Measurements from ENCODE around the gene APLP2. TPM values are rescaled to one million over a fixed set of nuclear protein-coding genes. Genes with fewer than 3 reads are reported as not detected.

The APLP2 gene
- total and polyA plus RNA-seq, 9 of the 15 experiments (the other 6 are each of a cell fraction or from before 2014, with no cell fraction given) = 17.4 to 164 (median 118) TPM

DNA sequence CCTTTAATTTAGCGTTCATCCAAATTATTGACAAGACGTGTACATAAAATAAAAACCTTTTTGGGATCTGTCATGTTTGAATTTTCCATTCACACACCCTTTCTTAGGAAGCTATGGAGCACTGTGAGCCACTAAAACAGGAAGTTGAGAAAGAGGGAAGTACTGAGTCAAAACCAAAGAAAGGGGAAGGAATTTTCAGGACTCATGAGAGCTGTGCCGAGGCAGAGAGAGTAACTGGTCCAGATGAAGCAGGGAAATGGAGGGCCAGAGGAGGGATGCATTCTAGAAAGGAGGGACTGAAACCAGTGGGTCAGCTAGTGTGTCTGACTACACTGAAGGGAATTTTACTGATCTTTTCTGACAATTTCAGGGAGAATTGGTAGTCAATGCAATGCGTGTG is 24.9 kb downstream of the APLP2 start:
- peaks cover 9 to 33% of the 10 kb centered on the region in 2 experiments; a peak in 4 of 5 replicates for H3K4me1 ChIP-seq (replicated peaks in 1 of 2; ENCODE audit: control insufficient read depth in 2 of 2, insufficient read depth in 2 of 2, low read length in 2 of 2)
- H4K20me1 ChIP-seq (replicated peaks; ENCODE audit: control insufficient read depth, insufficient read depth, low read length) = peaks cover 11% of the 10 kb centered on the region
- no TSS peak for BruUV-seq (replicated peaks)
- FAIRE-seq = no peak
- H3K27me3 ChIP-seq (ENCODE audit: control insufficient read depth in 2 of 2, insufficient read depth in 2 of 2, low read length in 2 of 2) = no peaks in the 10 kb centered on the region
- intact Hi-C loops (cut with micrococcal nuclease) = loop anchor here (2.0 kb wide), 1 partner anchor 18 kb away; no protein-coding TSS in a partner anchor
- H2AFZ ChIP-seq (ENCODE audit: low read depth, low read length) = no peak overlapping the region
- H3K4me2 ChIP-seq (ENCODE audit: insufficient read depth, low read length) = peak overlapping the region; percentile 22; the same call in 1 of the 2 replicates
- no peak overlapping the region; a peak in 1 of 4 replicates for H3K9ac ChIP-seq (ENCODE audit: insufficient read depth in 1 of 2, low read depth in 2 of 2, low read length in 2 of 2)
- ChIA-PET CTCF (ENCODE audit: low intra/inter-chr PET ratio) (no interaction called here), POLR2A (interaction anchor here (0.7 to 2.2 kb wide), 3 partner anchors 9 to 27 kb away, joined by 3 to 12 read pairs (median 3); no protein-coding TSS in a partner anchor)
- H3K4me3 ChIP-seq = no peak overlapping the region
- WGBS (ENCODE audit: insufficient coverage, low coverage, missing lambda C conversion rate) = 52% methylated on average over 4 of the region's 4 CpGs
- H3K9me1 ChIP-seq (ENCODE audit: control insufficient read depth, insufficient read depth, low read length) = peaks cover 4% of the 10 kb centered on the region
- peaks cover 64% of the 10 kb centered on the region for H3K79me2 ChIP-seq (ENCODE audit: control insufficient read depth, insufficient read depth, low read length)
- H3K36me3 ChIP-seq (ENCODE audit: control insufficient read depth, insufficient read depth, low read length) = no peaks in the 10 kb centered on the region; the same call in 2 of the 3 replicates
- in situ Hi-C loops (cut with MboI) = no loop called here
- ATAC-seq = peak; percentile 38
- no peaks in the 10 kb centered on the region for H3K9me3 ChIP-seq (replicated peaks; ENCODE audit: control insufficient read depth, insufficient read depth, low read depth, low read length)
- DNase-seq (ENCODE audit: extremely low read depth in 1 of 4, low spot score in 3 of 4) = no peak
- peak overlapping the region; percentile 20; the same call in 1 of the 3 replicates for H3K27ac ChIP-seq (ENCODE audit: extremely low read depth, low read depth, low read length)
- 0 out of 2 replicates have a peak, but pooled peaks have one; percentile 3 for TF ChIP-seq JUND (IDR thresholded peaks at IDR 0.05; ENCODE audit: borderline replicate concordance, low read depth, low read length)
- no peak for TF ChIP-seq JUND (tag; IDR thresholded peaks at IDR 0.05; ENCODE audit: borderline replicate concordance, low read depth, low read length)
- no peak for TF ChIP-seq ZSCAN29 (IDR thresholded peaks at IDR 0.05)
- TF ChIP-seq, protein P1, sequence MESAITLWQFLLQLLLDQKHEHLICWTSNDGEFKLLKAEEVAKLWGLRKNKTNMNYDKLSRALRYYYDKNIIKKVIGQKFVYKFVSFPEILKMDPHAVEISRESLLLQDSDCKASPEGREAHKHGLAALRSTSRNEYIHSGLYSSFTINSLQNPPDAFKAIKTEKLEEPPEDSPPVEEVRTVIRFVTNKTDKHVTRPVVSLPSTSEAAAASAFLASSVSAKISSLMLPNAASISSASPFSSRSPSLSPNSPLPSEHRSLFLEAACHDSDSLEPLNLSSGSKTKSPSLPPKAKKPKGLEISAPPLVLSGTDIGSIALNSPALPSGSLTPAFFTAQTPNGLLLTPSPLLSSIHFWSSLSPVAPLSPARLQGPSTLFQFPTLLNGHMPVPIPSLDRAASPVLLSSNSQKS (CRISPR knock-in tag; IDR thresholded peaks at IDR 0.05) = no peak
- no peak for TF ChIP-seq ZNF384 (IDR thresholded peaks at IDR 0.05; ENCODE audit: low read depth, low read length)
- TF ChIP-seq, protein P2, sequence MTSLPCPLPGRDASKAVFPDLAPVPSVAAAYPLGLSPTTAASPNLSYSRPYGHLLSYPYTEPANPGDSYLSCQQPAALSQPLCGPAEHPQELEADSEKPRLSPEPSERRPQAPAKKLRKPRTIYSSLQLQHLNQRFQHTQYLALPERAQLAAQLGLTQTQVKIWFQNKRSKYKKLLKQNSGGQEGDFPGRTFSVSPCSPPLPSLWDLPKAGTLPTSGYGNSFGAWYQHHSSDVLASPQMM (CRISPR knock-in tag; IDR thresholded peaks at IDR 0.05) = no peak
- no peak for TF ChIP-seq SAFB2 (IDR thresholded peaks at IDR 0.05; ENCODE audit: borderline replicate concordance, low read depth, low read length, severe bottlenecking)
- TF ChIP-seq ZNF217 (CRISPR knock-in tag; IDR thresholded peaks at IDR 0.05) = no peak
- no peak for TF ChIP-seq ZNF830 (CRISPR knock-in tag; IDR thresholded peaks at IDR 0.05)
- TF ChIP-seq, protein P3, sequence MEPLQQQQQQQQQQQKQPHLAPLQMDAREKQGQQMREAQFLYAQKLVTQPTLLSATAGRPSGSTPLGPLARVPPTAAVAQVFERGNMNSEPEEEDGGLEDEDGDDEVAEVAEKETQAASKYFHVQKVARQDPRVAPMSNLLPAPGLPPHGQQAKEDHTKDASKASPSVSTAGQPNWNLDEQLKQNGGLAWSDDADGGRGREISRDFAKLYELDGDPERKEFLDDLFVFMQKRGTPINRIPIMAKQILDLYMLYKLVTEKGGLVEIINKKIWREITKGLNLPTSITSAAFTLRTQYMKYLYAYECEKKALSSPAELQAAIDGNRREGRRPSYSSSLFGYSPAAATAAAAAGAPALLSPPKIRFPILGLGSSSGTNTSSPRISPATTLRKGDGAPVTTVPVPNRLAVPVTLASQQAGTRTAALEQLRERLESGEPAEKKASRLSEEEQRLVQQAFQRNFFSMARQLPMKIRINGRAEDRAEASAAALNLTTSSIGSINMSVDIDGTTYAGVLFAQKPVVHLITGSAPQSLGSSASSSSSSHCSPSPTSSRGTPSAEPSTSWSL (CRISPR knock-in tag; IDR thresholded peaks at IDR 0.05; ENCODE audit: borderline replicate concordance) = no peak
